ENCODE results near the gene TPCN1. TPM values are rescaled to one million over a fixed set of nuclear protein-coding genes. Genes with fewer than 3 reads are reported as not detected.

The TPCN1 gene
- total and polyA plus RNA-seq, 2 of the 13 experiments (the other 11 are each of a cell fraction or from before 2014, with no cell fraction given) = 8.0 to 26.8 TPM

DNA sequence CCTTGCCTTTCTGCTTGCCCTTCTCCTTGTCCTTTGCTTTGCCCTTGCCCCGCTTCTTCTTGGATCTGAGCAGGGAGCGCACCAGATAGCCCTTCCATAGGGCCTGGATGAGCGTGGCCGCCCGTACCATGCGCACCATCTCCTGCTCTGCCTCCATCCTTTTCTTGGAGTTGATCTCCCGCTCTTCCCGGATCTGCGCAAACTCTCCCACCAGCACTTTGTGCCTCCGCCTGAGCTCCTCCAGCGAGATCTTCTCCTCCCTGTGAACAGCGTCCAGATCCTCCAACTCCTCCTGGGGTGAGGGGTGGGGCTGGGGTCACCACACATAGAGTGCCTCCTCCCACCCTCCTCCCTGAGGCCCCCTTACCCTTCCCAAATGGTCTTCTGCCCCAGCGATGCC is 25.7 kb upstream of the TPCN1 start:
- peaks cover 6 to 11% of the 10 kb centered on the region in 2 experiments; a peak in 2 of 5 replicates for H3K36me3 ChIP-seq (replicated peaks in 1 of 2; ENCODE audit: control insufficient read depth in 1 of 2, insufficient read depth in 2 of 2, low read length in 2 of 2)
- H3K27me3 ChIP-seq (ENCODE audit: control insufficient read depth in 1 of 2, insufficient read depth in 2 of 2, low read length in 2 of 2) = no peaks in the 10 kb centered on the region
- no peak overlapping the region for H3K4me2 ChIP-seq (ENCODE audit: low read depth, low read length)
- no peak overlapping the region for H2AFZ ChIP-seq (ENCODE audit: low read length)
- ChIA-PET CTCF (ENCODE audit: low intra/inter-chr PET ratio, low total read pairs) (no interaction called here), POLR2A (interaction anchor here (1.8 kb wide), 1 partner anchor 10 kb away, joined by 4 read pairs; no protein-coding TSS in a partner anchor)
- H3K4me1 ChIP-seq (ENCODE audit: insufficient read depth, low read length) = peaks cover 14% of the 10 kb centered on the region
- H3K9me3 ChIP-seq (ENCODE audit: low read length) = no peaks in the 10 kb centered on the region
- H3K27ac ChIP-seq (ENCODE audit: extremely low read length, insufficient read depth, low read length) = no peak overlapping the region
- no peaks in the 10 kb centered on the region for H4K20me1 ChIP-seq (ENCODE audit: insufficient read depth, low read length)
- no peaks in the 10 kb centered on the region for H3K79me2 ChIP-seq (ENCODE audit: insufficient read depth, low read length)
- FAIRE-seq = no peak
- DNase-seq (ENCODE audit: low spot score) = no peak
- intact Hi-C loops (cut with micrococcal nuclease; ENCODE audit: unreplicated experiment) = loop anchor here (10.0 kb wide), 2 partner anchors 79 to 229 kb away; partner anchors contain the start of gene SDSL
- TF ChIP-seq ATF1 (CRISPR knock-in tag; IDR thresholded peaks at IDR 0.05) (no peak), THAP11 (CRISPR knock-in tag; IDR thresholded peaks at IDR 0.05) (no peak), ZBTB1 (CRISPR knock-in tag; IDR thresholded peaks at IDR 0.05; ENCODE audit: borderline replicate concordance) (no peak), ZBTB3 (CRISPR knock-in tag; IDR thresholded peaks at IDR 0.05; ENCODE audit: borderline replicate concordance, low read depth) (no peak), SAFB2 (CRISPR knock-in tag; IDR thresholded peaks at IDR 0.05; ENCODE audit: borderline replicate concordance, low read depth) (no peak), NFE2 (CRISPR knock-in tag; IDR thresholded peaks at IDR 0.05) (no peak), ZNF850 (CRISPR knock-in tag; conservative IDR thresholded peaks at IDR 0.05) (no peak), SMYD3 (CRISPR knock-in tag; IDR thresholded peaks at IDR 0.05) (no peak), ISX (CRISPR knock-in tag; conservative IDR thresholded peaks at IDR 0.05) (no peak), SATB2 (CRISPR knock-in tag; IDR thresholded peaks at IDR 0.05) (no peak)
- TF ChIP-seq, protein P1, sequence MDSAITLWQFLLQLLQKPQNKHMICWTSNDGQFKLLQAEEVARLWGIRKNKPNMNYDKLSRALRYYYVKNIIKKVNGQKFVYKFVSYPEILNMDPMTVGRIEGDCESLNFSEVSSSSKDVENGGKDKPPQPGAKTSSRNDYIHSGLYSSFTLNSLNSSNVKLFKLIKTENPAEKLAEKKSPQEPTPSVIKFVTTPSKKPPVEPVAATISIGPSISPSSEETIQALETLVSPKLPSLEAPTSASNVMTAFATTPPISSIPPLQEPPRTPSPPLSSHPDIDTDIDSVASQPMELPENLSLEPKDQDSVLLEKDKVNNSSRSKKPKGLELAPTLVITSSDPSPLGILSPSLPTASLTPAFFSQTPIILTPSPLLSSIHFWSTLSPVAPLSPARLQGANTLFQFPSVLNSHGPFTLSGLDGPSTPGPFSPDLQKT (CRISPR knock-in tag; IDR thresholded peaks at IDR 0.05; ENCODE audit: borderline replicate concordance) = no peak
- TF ChIP-seq, protein P2, sequence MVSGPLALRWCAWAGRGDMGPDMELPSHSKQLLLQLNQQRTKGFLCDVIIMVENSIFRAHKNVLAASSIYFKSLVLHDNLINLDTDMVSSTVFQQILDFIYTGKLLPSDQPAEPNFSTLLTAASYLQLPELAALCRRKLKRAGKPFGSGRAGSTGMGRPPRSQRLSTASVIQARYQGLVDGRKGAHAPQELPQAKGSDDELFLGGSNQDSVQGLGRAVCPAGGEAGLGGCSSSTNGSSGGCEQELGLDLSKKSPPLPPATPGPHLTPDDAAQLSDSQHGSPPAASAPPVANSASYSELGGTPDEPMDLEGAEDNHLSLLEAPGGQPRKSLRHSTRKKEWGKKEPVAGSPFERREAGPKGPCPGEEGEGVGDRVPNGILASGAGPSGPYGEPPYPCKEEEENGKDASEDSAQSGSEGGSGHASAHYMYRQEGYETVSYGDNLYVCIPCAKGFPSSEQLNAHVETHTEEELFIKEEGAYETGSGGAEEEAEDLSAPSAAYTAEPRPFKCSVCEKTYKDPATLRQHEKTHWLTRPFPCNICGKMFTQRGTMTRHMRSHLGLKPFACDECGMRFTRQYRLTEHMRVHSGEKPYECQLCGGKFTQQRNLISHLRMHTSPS (CRISPR knock-in tag; IDR thresholded peaks at IDR 0.05; ENCODE audit: low read depth) = no peak
- TF ChIP-seq, protein P3, sequence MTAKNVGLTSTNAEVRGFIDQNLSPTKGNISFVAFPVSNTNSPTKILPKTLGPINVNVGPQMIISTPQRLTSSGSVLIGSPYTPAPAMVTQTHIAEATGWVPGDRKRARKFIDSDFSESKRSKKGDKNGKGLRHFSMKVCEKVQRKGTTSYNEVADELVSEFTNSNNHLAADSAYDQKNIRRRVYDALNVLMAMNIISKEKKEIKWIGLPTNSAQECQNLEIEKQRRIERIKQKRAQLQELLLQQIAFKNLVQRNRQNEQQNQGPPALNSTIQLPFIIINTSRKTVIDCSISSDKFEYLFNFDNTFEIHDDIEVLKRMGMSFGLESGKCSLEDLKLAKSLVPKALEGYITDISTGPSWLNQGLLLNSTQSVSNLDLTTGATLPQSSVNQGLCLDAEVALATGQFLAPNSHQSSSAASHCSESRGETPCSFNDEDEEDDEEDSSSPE (CRISPR knock-in tag; IDR thresholded peaks at IDR 0.05) = no peak
- TF ChIP-seq, protein P4, sequence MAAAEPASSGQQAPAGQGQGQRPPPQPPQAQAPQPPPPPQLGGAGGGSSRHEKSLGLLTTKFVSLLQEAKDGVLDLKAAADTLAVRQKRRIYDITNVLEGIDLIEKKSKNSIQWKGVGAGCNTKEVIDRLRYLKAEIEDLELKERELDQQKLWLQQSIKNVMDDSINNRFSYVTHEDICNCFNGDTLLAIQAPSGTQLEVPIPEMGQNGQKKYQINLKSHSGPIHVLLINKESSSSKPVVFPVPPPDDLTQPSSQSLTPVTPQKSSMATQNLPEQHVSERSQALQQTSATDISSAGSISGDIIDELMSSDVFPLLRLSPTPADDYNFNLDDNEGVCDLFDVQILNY (CRISPR knock-in tag; conservative IDR thresholded peaks at IDR 0.05) = no peak
- WGBS (ENCODE audit: low lambda C conversion rate) = 95% methylated on average over 13 of the region's 13 CpGs
- no peak overlapping the region for H3K9ac ChIP-seq (ENCODE audit: insufficient read depth, low read depth, low read length)
- in situ Hi-C loops (cut with HindIII; ENCODE audit: extremely low pct_ligation_motif_present, low pct_unique_long_range_greater_than_20kb) = loop anchor here (10.0 kb wide), 1 partner anchor 159 kb away; the partner anchor contains the start of gene PLBD2
- ATAC-seq = no peak
- H3K4me3 ChIP-seq (replicated peaks in 1 of 3; ENCODE audit: insufficient read depth in 1 of 3, low read depth in 2 of 3, low read length in 3 of 3) = no peak overlapping the region
- BruUV-seq (replicated peaks) = no TSS peak
